ENCODE measurements around the gene TRANK1.

TRANK1 gene

GRCh38 chr3:36892457-36893136 is 52.3 kb downstream of the TRANK1 start:
- no peak for TF ChIP-seq FOXP2 (optimal IDR thresholded peaks at IDR 0.05; ENCODE audit: borderline replicate concordance, extremely low read depth, extremely low read length, insufficient read depth)
- no peak for TF ChIP-seq SIN3A (IDR thresholded peaks at IDR 0.05; ENCODE audit: borderline replicate concordance, insufficient read depth, low read length)
- TF ChIP-seq REST (IDR thresholded peaks at IDR 0.05; ENCODE audit: insufficient read depth in 1 of 2, low read depth in 2 of 2, low read length in 2 of 2): no peak

GRCh38 chr3:36891701-36892160 is 53.1 kb downstream of the TRANK1 start:
- no peak for TF ChIP-seq TAF1 (IDR thresholded peaks at IDR 0.05; ENCODE audit: borderline replicate concordance, insufficient read depth, low read length)
- TF ChIP-seq REST (IDR thresholded peaks at IDR 0.05; ENCODE audit: insufficient read depth in 1 of 2, low read depth in 2 of 2, low read length in 2 of 2): no peak
- no peak for TF ChIP-seq POLR2AphosphoS5 (IDR thresholded peaks at IDR 0.05; ENCODE audit: low read depth, low read length)
- no peak for TF ChIP-seq SIN3A (IDR thresholded peaks at IDR 0.05; ENCODE audit: borderline replicate concordance, insufficient read depth, low read length)
- TF ChIP-seq FOXP2 (optimal IDR thresholded peaks at IDR 0.05; ENCODE audit: borderline replicate concordance, extremely low read depth, extremely low read length, insufficient read depth): no peak

- TF ChIP-seq REST (IDR thresholded peaks at IDR 0.05; ENCODE audit: insufficient read depth in 1 of 2, low read depth in 2 of 2, low read length in 2 of 2) (no peak), TAF1 (IDR thresholded peaks at IDR 0.05; ENCODE audit: borderline replicate concordance, insufficient read depth, low read length) (no peak), POLR2AphosphoS5 (IDR thresholded peaks at IDR 0.05; ENCODE audit: low read depth, low read length) (no peak), SIN3A (IDR thresholded peaks at IDR 0.05; ENCODE audit: borderline replicate concordance, insufficient read depth, low read length) (no peak), FOXP2 (optimal IDR thresholded peaks at IDR 0.05; ENCODE audit: borderline replicate concordance, extremely low read depth, extremely low read length, insufficient read depth) (no peak)
These were observed 54.6 kb downstream of the TRANK1 start for GRCh38 chr3:36890261-36890660.

- no peak for TF ChIP-seq REST (IDR thresholded peaks at IDR 0.05; ENCODE audit: insufficient read depth in 1 of 2, low read depth in 2 of 2, low read length in 2 of 2)
- no peak for TF ChIP-seq SIN3A (IDR thresholded peaks at IDR 0.05; ENCODE audit: borderline replicate concordance, insufficient read depth, low read length)
- no peak for TF ChIP-seq TAF1 (IDR thresholded peaks at IDR 0.05; ENCODE audit: borderline replicate concordance, insufficient read depth, low read length)
- TF ChIP-seq POLR2AphosphoS5 (IDR thresholded peaks at IDR 0.05; ENCODE audit: low read depth, low read length): no peak
- TF ChIP-seq FOXP2 (optimal IDR thresholded peaks at IDR 0.05; ENCODE audit: borderline replicate concordance, extremely low read depth, extremely low read length, insufficient read depth): no peak
These were observed 63.1 kb downstream of the TRANK1 start for GRCh38 chr3:36881735-36882134.

Data from PFSK-1 (cell line).